ENCODE data around the gene PATE4.

DNA sequence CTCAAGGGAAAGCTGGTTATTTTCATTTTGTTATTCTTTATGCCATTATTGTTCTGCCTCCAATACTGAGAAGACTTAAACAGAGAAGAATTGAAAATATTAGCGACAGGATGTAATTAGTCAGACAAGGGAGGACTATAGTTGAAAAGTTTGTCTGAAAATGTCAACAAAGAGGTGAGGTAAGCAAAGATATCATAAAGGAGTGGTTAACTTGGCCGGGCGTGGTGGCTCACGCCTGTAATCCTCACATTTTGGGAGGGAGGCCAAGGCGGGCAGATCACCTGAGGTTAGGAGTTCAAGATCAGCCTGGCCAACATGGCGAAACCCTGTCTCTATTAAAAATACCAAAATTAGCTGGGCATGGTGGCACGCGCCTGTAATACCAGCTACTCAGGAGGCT is 50.3 kb downstream of the PATE4 start:
- TF ChIP-seq, protein P1, sequence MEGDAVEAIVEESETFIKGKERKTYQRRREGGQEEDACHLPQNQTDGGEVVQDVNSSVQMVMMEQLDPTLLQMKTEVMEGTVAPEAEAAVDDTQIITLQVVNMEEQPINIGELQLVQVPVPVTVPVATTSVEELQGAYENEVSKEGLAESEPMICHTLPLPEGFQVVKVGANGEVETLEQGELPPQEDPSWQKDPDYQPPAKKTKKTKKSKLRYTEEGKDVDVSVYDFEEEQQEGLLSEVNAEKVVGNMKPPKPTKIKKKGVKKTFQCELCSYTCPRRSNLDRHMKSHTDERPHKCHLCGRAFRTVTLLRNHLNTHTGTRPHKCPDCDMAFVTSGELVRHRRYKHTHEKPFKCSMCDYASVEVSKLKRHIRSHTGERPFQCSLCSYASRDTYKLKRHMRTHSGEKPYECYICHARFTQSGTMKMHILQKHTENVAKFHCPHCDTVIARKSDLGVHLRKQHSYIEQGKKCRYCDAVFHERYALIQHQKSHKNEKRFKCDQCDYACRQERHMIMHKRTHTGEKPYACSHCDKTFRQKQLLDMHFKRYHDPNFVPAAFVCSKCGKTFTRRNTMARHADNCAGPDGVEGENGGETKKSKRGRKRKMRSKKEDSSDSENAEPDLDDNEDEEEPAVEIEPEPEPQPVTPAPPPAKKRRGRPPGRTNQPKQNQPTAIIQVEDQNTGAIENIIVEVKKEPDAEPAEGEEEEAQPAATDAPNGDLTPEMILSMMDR (IDR thresholded peaks at IDR 0.05 in 2 of 3, conservative IDR thresholded peaks at IDR 0.05 in 1 of 3; ENCODE audit: borderline replicate concordance in 1 of 3, insufficient read depth in 1 of 3, low read depth in 2 of 3, low read length in 2 of 3), result no peak
- TF ChIP-seq, protein P2, sequence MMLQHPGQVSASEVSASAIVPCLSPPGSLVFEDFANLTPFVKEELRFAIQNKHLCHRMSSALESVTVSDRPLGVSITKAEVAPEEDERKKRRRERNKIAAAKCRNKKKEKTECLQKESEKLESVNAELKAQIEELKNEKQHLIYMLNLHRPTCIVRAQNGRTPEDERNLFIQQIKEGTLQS (IDR thresholded peaks at IDR 0.05), result no peak
- no peak for TF ChIP-seq EZH2phosphoT487 (IDR thresholded peaks at IDR 0.05; ENCODE audit: borderline replicate concordance)
- no peak for TF ChIP-seq POLR2AphosphoS5 (IDR thresholded peaks at IDR 0.05; ENCODE audit: low read depth, low read length)
- TF ChIP-seq TCF7L2 (IDR thresholded peaks at IDR 0.05; ENCODE audit: borderline replicate concordance, extremely low read depth, insufficient read depth, insufficient read length), result no peak
- TF ChIP-seq CEBPB (IDR thresholded peaks at IDR 0.05; ENCODE audit: low read depth), result no peak
